Mesenteric fat pad (tissue), 1 donor: ENCODE data around the gene E2F3. TPM values are rescaled to one million over a fixed set of nuclear protein-coding genes. Genes with fewer than 3 reads are reported as not detected.

Source experiments
- DNase-seq: peaks from one replicate; pipeline ENCODE4 v3.0.0-alpha.2; 2020; ENCODE audit warnings: low spot score
- total RNA-seq: library from RNA; stranded (reverse); fragmentation: NEBNext Ultra II Directional; extraction: Animal tissue kit (Norgen Biotek cat#: 25700); gene quantifications from one replicate; pipeline ENCODE4 v1.2.1, GENCODE V29; 2021
- donor health status: DM: yes; HTN: yes; CAD: no.

The E2F3 gene
- total RNA-seq, 1 donor from 2014 or later = 15.6 TPM

DNA sequence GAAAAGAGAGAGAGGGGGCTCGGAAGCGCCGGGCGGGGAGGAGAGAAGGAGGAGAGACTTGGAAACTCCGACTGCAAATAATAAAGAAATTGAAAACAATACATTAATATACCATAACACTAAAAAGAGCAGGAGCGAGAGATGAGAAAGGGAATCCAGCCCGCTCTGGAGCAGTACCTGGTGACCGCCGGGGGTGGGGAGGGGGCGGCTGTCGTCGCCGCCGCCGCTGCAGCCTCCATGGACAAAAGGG, 338 bp downstream of the E2F3 start:
- DNase-seq = no peak

DNA sequence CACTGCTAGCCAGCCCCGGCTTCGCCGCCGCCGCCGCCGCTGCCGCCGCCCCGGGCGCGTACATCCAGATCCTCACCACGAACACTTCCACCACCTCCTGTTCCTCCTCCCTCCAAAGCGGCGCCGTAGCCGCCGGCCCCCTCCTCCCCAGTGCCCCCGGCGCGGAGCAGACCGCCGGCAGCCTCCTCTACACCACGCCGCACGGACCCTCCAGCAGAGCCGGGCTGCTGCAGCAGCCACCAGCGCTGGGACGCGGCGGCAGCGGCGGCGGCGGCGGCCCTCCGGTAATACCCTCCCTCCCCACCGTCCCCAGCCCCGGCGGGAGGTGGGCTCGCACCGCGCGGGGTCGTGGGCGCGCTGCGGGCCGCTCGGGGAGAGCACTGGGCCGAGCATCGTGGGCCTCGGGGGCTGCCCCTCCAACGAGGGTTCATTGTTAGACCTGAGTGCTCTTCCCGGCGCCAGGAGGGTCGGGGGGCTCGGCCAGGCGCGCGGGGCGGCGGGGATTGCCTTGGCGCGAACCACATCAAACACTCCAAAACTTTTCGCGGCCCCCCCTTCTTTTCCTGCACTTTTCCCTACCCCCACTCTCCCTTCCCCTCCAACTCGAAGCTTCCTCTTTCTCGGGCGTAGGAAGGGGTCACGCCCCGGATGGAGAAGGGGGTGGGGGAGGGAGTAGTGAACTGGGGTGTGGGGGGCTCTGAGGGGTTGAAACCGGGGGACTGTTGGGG, 827 bp downstream of the E2F3 start:
- peak; percentile 91 for DNase-seq

DNA sequence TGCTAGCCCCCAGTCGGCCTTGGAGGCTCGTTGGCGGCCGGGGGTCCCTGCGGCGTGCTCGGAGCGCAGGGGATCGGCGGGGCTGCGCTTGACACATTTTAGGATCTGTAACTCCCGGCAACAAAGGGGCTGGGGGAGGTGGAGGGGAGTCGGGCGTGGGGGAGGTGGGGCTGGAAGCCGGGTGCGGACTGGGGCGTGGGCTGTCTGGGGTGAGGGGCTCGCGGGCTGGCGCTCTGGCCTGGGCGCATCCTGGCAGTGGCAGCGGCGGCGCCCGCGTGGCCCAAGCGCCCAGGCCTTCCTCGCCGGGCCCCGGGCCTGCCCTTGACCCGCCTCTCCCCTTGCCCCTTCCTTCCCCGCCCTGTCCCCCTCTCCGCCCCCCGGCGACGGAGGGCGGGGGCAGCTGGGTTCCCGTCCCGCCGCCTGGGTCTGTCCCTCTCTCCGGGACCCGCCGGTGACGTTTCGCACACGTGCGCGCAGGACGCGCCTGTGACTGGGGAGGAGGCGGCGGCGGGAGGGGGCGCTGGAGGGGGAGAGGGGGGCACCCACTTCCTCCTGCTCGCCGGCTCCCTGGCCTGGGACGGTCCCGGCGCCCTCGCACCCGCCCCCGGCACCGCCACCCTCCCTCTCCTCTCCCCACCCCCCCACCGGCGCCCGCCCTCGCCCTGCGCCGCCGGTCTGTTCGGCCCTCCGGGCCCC, 1.5 kb downstream of the E2F3 start:
- peak; percentile 98 for DNase-seq

DNA sequence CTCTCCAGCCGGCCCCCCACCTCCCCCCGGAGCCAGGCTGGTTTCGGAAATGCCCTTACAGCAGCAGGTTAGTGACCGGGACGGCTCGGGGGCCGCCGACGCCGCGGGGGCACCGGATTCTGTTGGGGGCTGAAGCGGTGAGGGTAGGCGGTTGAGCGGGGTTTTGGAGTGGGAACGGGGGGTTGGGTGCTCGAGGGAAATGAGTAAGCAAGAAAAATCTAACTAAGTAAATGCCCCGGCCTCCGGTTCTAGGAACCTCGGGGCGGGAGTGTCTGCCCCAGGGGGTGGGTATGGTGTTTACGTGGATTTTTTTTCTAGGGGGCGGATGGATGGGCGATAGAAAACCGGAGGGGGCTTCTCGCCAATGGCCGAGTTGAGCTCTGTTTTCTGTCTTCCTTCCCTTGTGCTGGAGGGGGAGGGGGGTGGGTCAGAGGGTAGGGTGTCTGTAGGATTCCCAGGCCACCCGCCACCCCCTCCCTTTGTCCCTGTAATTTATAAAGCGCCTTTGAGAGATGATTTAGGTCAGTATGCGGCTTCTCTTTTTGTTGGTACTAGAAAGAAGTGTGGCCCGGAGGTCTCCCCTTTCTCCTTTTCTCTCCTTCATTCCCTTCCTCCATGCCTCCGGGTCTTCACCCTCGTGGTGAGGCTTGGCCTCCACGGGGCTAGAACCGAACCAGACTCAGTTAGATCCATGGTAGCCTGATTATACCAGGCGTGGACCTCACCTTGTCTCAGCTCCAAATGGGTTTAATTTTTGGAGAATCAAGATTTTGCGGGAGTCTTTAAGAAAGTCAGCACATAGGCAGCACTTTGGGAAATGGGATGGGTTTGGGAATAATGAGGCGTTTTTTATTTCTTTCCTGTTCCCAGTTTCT, 2.3 kb downstream of the E2F3 start:
- no peak for DNase-seq

DNA sequence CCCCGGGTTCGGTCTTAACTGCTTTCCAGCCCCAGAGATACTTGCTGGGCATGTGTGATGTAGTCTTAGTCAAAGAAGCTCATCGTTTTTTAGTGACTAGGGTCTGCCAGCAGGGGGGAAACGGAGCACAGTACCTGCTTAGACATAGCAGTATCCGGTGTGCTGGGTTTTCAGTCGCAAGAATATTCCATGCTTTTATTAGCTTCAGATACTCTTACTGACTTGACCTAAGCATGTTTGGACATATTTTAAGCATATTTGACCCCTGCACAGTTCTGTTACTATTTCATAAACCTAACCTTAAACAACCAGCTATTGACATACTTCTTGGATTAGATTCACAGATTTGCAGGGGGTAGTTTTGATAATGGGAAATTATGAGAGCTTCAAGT, 3.0 kb downstream of the E2F3 start:
- no peak for DNase-seq

DNA sequence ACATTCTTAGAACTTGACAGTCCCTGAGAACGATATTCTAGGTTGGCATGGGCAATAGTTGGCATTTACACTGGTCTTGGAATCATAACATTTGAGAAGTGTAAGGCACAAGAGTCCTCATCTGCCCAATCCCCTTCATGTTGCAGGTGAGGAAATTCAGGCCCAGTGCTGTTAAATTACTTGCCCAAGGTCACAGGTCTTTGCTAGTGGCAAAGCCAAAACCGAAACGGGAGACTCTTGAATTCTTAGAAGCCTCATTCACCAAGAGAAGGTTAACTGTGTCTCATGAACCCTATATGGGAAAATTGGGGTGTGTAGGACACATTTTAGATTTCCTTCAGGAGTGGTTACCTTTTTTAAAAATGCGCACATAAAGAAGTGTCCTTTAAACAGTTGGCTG, 7.2 kb downstream of the E2F3 start:
- DNase-seq = no peak

DNA sequence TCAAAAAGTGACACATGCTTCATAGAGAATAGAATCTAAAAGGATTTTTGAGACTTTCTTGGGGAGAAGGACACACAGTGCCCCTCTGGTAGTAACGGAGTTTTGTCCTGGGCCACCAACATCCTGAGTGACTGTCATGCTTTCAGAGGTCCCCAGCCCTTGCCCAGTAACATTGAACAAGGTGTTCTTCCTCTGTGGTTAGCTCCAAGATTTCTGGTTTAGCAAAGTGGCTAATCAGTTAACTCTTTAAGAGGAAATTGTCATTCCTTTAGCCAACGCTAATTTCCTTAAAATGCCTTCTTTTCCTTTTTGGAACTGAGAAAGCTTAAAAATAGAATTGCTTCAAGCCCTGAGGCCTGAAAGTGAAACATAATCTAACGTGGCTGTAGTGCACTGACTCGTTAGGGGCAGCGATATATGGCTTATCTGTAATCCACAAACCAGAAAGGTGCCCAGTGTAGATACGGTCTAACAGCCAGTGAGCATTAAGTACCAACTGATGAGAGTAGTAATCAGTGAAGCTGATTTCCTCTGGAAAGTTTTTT, 7.8 kb downstream of the E2F3 start:
- no peak for DNase-seq

DNA sequence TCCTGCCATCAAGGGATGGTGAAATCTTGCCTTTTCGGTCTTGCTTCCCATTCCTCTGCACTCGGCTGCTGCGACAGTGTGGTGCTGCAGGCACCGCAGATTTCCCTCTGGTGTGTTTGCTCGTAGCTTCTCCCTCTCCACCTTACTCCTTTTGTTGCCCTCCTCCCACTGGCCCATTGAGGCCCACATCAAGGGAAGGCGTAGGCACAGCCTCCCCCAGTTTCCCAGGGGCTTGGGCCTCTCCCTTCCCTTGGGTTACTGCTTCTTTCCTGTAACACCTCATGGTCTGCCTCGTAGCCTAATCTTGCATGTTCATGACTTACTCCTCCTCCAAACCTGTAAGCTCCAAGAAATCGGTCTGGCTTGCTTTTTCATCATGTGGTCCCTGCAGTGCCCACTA, 9.9 kb downstream of the E2F3 start:
- DNase-seq = no peak

DNA sequence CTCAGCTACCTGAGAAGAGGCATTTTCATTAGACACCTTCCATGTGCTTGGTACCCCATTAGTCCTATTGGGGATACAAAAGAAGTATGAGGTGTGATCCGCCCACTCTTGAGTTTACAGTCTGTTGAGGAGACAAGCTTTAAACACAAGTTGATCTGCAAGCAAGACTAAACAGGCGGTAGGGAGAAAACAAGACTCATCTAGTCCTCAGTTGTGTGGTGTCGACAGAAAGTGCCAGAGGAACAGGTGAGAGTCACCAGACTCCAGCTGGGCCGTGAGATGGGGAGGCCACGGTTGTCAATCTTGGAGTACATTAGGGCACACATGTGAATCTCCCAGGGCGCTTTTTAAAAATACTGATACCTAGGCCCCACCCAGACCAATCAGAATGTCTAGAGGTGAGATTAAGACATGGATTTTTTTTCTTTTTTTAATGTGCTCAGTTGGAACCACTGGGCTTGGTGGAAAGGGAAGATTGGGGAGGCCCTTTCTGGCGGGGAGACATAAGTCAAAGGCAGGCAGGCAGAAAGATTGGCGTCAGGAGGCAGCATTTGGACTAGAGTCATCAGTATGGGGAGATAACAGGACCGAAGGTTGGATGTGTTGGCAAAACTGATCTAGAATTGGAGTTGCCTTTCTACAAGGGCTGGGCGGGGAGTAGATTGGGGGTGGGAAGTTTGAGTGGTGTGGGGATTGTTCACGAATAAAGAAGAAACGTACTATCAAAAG, 10.4 kb downstream of the E2F3 start:
- DNase-seq = no peak

DNA sequence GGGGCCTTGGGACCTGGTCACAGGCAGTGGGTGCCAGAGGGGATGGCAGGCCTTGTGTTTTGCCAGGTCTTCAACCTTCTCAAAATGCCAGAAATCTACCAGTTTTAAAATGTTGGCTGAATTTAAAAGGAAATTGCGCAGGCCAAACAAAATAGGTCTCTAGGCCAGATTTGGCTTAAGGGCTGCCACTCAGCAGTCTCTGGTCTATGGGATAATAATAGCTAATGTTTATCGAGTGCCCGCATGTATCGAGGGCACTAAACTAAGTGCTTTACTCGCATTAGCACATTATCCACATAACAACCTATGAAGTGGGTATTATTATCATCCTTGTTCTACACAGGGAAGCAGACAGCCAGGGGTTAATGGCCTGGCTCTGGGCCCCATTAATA, 11.0 kb downstream of the E2F3 start:
- DNase-seq = no peak

DNA sequence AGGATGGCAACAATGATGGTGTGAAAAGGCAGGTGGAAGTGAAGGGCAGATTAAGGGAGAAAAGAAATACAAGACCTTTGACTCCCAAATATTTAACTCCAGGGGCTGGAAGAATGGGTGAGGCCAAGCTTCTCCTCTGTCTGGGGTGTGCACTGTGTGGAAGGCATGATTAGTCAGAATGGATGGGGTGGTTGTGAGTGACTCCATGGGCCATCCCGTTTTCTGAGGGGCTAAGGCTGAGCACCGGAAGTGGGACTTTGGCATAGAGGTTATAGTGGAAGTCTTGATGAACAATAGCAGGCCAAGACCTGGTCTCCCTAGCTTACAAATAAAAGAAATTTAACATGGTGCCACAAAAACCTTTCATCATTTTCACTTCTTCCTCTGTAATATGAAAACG, 12.1 kb downstream of the E2F3 start:
- DNase-seq = no peak

DNA sequence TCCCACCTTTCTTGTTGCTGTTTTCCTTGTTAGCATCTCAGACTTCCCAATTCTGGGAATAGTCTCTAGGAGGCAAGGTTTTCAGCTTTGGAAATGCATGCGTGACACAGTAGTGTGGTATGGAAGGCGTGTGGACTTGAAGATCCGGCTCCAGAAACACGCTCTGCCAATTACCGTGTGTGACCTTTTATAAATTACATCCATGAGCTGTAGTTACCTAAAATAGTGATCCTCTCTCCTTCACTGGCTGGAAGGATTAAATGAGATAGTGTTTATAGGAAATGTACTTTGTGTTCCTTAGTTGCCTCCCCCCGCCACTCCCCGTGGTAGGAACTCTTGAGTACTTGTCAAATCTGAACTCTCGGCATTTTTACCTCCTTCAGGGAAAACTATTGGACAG, 13.0 kb downstream of the E2F3 start:
- no peak for DNase-seq

DNA sequence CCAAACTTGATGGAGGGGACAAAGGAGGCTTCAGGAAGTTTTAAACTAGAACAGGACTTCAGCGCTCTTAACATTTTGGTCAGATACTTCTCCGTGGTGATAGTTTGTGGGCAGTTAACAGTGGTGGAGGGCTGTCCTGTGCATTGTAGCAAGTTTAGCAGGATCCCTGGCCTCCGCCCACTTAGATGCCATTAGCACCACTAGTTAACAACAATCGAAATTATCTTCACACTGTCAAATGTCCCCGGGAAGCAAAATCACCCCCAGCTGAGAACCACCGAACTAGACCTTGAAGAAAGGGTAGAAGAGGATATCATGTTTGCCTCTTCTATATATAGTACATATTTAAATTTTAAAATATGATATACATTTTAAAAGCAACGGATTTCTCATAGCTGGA, 13.6 kb downstream of the E2F3 start:
- DNase-seq = no peak

DNA sequence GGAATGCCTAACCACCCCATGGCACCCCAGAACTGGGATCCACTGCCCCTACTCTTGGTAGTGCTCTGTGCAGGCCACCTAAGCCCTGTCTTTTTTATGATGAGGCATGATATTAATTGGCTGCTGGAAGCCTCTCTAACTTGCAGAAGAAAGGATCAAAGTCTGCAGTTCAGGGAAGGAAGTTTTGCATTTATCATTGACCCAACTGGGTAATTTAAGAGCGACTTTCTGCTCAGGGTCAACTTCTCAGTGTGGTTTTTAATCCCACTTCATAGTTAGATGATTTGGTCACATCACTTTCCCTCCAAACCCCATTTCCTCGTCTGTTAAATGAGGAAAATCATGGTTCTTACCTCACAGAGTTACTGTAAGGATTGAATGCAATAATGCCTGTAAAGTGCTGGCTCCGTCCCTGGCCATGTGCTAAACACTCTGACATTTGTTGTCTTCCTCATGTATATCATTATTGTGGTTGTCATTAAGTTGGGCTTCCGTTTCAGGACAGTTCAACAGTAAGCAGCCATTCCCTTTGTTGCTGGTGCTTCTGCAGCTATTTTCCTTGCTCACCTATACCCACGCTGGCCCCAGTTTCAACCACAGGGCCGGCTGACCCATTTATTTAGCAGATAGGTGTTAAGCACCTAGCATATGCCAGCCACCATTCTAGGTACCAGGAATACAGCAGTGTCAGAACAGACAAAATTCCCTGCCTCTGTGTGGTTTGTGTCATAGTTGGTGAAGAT, 14.2 kb downstream of the E2F3 start:
- DNase-seq = no peak

DNA sequence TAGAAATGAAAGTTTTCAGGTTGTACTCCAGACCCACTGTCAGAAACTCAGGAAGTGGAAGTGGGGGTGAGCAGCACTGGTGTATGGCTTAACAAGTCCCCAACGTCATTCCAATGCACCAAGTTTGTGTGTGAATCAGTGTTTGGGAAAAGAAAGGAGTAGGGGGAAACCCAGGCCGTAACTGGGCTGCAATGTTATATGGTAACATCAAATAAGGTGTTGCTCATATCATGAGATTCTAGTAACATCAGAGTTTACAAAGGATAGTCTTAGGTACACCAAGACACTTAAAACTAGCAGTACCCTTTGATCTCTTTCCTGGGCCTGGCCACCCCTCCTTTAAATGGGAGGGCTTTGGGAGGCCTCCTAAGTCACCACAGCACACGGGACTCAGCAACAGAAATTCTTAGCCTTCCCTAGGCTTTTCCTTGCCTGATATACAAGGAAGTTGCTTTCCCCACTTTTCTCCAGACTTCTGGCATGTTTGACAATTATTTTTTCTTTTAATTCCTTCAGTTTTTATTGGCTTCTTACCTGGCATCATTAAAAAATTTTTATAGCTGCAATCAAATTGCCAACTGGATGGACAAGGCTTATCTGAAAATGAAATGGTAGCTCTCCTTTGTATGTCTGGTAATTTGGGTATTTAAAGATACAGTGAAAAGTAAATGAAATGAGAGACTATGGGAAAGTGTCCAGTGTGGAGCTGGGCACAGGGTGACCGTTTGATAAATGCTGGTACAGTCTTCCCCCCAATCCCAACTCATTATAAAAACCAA, 15.1 kb downstream of the E2F3 start:
- DNase-seq = no peak

DNA sequence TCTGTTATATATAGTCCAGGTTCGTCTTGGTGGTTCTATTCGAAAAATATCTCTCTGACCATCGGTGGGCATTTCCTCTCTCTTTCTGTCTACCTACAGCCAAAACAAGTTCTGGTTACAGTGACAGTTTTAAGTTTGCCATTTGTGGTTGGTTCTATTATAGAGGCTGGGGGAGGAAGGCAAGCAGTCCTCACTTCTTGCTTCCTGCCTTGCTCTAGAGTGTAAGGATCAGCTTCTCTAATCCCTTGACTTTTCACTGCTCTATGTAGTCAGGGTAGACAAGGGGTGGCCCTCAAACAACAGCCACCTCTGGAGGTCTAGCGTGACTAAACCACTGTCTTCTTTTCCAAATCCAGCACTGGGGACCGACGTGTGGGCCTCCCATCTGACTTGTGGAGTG, 16.1 kb downstream of the E2F3 start:
- DNase-seq = no peak

DNA sequence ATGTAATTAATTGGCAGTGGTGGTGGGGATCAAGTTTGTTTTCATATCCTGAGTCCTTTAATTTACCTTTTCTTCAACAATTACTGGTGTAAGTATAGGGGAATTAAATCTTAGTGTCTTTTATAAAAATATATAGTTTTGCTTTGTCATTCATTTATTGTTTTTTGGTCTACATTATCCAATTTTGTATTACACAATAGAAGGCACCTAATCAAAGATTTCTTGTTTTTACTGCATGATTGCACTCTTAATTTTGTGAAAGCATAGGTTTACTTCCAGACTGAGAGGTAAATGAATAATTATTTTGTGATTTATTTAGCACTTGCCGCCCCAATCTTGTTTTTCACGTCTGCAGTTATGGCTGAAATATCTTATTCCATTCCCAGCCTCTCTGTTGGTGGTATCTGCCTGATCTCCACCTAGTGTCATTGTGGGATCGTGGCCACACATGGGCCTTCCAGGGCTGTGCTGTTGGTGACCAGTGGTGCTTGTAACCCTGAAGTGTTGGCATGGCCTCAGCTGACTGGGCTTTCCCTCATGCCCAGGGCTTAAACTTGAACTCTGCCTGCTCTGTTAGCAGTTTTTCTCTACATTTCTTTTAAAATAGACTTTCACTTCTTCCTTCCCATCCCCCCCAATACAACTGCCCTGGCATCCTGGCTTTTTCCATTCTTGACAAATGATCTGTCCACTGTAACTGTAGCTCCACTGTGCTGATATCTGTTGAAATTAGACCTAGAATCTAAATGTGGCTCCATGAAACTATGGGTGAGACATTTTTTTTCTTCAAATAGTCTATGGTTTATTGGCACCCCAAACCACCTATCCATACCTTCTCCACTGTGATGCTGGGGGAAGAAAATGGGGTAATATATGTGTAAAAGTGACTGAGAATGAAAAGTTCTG, 24.8 kb downstream of the E2F3 start:
- no peak for DNase-seq

DNA sequence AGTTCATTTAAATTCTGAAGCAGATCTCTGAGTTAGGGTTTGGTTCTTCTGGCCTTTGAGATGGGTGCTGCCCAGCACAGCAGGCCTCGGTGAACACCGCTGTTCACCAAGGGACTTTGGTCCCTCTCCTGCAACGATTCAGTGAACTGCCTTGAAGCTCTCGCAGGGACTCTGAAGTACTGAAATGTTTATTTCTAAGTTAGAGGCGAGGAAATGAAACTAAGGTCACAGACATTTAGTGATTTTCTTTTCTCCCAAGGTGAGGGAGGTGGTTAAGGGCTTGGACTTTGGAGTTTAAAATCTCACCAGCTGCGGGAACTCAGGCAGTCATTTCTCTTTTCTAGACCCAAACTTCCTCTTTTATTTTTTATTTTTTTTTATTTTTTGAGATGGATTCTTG, 26.2 kb downstream of the E2F3 start:
- DNase-seq = no peak

DNA sequence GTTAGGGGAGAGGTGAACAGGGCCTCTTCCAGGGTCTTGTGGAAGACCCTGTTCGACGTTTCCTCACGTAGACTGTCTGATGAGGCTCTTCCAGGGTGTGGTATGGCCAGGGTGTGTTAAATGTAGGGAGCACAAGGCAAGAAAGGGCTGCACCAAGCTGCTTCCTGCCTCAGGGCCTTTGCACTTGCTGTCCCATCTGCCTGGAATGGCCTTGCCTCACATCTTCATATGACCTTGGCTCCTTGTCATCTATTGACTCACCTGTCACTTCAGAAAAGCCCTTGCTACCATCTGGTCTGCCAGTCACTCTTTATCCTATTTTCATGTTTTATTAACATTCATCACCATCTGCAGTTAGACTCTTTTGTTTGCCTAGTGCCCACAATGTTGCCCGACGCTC, 31.0 kb downstream of the E2F3 start:
- DNase-seq = no peak
